Activated naive CD4-positive, alpha-beta T cell treated with anti-CD3 and anti-CD28 coated beads, Interleukin-2, amount 50 U/mL, for 72 hours (primary cell): ENCODE measurements around the gene SVIL. TPM values are rescaled to one million over a fixed set of nuclear protein-coding genes. Genes with fewer than 3 reads are reported as not detected.
"Not testable (repeated sequence)": the region's sequence is repeated elsewhere in the genome, so short reads cannot be mapped to it uniquely, and the experiment has no call there.

Source experiments
- ATAC-seq, 2 donors: fragments of 150-1000 bp; cut with Tn5 transposase; 2 replicates each; pipeline ENCODE4 v1.10.0; 2021; ENCODE audit warnings: mild to moderate bottlenecking in 2 of 2, moderate library complexity in 2 of 2
- DNase-seq, 2 donors: peaks; one replicate each; pipeline ENCODE4 v3.0.0; 2021 to 2022; ENCODE audit warnings: low spot score in 2 of 2
- H3K27ac Mint-ChIP-seq, 2 donors: one replicate each; pipeline ENCODE4 v1.8.0; 2022; ENCODE audit warnings: mild to moderate bottlenecking in 2 of 2, mixed read lengths in 2 of 2
- H3K36me3 Mint-ChIP-seq, 2 donors: one replicate each; pipeline ENCODE4 v1.8.0; 2022; ENCODE audit warnings: mixed read lengths in 2 of 2
- H3K9me3 Mint-ChIP-seq, 2 donors: one replicate each; pipeline ENCODE4 v1.8.0; 2022; ENCODE audit warnings: mixed read lengths in 2 of 2
- total RNA-seq, 2 donors: library from RNA; stranded (reverse); gene quantifications; one replicate each; pipeline ENCODE4 v1.2.3, GENCODE V29; 2022

SVIL gene
- total RNA-seq, 2 donors from 2014 or later: 7.4 to 12.4 TPM

DNA sequence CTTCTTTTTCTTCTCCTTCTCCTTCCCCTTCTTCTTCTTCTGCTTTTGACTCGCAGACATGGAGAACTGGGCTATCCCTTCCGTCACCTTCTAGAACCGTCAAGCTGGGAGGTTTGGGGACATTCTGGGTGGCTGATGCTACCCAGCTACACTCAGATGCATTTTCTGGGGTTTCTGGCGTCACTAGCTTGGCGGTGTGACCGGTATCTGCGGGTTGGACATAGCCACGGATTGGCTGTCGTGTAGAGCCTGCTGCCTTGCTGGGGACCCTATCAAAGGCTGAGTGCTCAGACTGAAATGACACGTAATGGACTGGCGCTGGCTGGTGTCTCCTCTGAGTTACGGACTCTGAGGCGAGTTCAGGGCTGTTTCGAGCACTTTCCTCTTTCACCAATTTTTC, 101.7 kb downstream of the SVIL start:
- no peak overlapping the region for H3K27ac Mint-ChIP-seq
- H3K9me3 Mint-ChIP-seq: no peaks in the 10 kb centered on the region
- DNase-seq (no peak), ATAC-seq (no peak)
- no peaks in the 10 kb centered on the region for H3K36me3 Mint-ChIP-seq

DNA sequence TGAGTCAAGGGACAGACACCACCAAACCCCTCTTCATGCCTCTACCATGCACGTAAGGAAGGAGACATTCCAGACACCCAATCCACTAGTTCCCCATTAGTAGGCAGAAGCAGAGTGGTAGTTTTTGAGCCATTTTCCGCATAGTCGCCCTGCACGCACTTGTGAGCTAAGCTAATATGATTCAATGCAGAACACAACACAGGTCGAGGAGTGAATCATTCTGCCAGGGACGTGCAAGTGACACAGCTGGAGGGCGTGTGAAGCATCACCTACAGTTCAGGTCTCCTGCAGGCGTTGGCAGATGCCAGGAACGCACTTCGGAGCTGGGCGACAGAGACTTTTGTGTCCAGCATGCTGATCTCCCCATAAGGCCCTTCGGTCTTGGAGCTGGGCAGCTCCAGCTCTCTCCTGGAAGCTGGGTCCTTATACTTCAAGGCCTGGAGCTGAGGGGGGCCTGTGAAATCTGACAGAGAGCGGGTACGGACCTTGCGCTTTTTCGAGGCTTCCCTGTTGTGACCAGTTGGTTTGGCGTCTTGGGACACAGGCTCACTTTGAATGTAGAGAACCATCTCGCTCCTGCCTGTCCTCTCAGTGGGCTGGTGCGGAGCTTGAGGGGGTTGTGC, 102.4 kb downstream of the SVIL start:
- no peak for ATAC-seq
- no peak overlapping the region for H3K27ac Mint-ChIP-seq
- no peaks in the 10 kb centered on the region for H3K36me3 Mint-ChIP-seq
- H3K9me3 Mint-ChIP-seq: no peaks in the 10 kb centered on the region
- DNase-seq: no peak

DNA sequence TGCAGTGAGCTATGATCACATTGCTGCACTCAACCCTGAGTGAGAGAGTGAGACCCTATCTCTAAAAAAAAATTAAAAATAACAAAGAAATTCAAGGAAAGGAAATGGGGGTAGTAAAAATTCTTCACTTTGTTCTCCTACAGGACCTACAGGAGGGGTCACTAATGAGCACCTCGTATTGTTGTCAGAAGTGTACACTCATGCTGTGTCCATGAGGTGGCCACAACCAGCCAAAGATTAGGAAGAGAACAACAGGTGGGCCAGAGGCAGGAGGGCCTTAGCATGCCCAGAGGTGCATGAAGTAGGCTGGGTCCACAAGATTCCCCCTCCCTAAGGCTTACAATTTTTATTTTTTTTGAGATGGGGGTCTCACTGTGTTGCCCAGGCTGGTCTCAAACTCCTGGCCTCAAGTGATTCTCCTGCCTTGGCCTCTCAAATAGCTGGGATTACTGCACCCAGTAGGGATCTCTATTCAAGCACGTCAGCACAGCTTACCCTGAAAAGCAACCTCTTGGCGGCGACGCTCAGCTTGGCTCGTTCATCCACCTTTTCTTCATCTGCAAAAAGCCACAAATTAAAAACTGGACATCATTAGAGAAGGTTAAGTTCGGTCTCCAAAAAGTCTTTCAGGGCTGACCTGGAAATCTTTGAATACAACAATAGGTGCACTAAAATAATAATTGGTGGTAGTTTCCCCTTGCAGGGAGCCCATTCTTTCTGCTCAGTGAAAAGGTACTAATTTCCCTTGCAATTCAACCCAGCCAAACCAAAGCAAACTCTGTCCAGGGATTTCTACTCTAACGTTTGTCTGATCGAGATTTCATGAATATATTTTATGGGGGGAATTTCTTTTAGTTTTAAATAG, 104.4 kb downstream of the SVIL start:
- no peak for ATAC-seq
- H3K36me3 Mint-ChIP-seq: no peaks in the 10 kb centered on the region
- H3K27ac Mint-ChIP-seq: no peak overlapping the region

DNA sequence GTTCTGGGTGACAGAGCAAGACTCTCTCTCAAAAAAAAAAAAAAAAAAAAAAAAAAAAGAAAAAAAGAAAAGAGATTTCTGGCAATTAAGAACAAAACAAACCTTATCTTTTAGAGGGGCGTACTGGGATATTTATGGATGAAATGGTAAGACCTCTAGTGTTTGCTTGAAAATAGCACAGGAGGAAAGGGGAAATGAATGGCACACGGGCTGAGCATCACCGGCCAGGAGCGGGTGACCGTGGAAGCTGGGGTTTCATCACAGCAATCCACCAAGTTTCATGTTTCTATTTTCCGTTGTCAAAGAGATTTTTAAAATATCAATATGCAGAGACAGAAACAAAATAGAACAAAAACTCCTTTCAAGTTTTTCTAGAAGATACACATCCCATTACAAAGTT, 105.6 kb downstream of the SVIL start:
- H3K9me3 Mint-ChIP-seq: no peaks in the 10 kb centered on the region
- no peak overlapping the region for H3K27ac Mint-ChIP-seq
- DNase-seq (no peak), ATAC-seq (no peak)
- no peaks in the 10 kb centered on the region for H3K36me3 Mint-ChIP-seq

More for the DNA sequence above, 104.4 kb downstream of the SVIL start:
- no peaks in the 10 kb centered on the region for H3K9me3 Mint-ChIP-seq
- no peak for DNase-seq

DNA sequence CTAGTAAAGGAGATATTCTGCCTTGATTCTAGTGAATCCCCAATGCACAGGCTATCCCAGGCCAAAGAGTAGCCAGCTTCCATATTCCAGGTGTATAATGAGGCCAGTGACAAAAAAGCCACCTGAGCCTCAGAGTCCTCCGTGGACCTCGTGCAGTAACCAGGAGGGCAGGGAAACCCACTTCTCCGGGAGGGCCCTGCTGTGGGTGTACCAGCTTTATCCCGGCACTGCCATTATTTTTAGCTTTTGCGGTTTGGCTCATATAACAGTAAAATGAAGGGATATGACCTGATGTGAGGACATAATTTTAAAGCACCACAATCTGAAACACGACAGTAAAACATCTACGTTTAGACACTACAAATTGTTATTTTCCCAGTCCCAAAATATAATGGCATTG, 109.0 kb downstream of the SVIL start:
- no peak for ATAC-seq
- Mint-ChIP-seq H3K27ac (peak overlapping the region in 1 of 2 donors; percentile 29), H3K9me3 (no peaks in the 10 kb centered on the region), H3K36me3 (peaks cover 0 to 4% of the 10 kb centered on the region in 2 donors)
- no peak for DNase-seq

DNA sequence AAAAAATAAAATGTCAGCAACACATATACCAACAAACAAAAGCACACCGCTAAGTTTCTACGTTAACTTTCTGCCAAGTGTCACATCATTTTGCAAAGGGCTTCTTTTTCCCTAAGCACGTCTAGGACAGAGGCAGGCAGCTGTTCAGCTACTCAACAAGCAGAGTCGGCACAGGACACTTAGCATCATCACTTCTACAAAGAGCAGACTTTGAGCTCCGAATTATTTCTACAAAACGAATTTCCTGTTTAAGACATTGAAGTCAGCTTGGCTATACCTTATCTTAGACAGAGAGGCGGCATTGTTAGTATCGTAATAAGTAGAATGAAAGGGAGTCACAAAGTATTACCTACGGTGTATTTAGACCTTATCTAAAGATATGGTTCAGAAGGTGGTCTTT, 110.1 kb downstream of the SVIL start:
- DNase-seq (no peak), ATAC-seq (no peak)
- H3K27ac Mint-ChIP-seq: no peak overlapping the region
- peaks cover 0 to 4% of the 10 kb centered on the region in 2 donors for H3K36me3 Mint-ChIP-seq
- no peaks in the 10 kb centered on the region for H3K9me3 Mint-ChIP-seq

DNA sequence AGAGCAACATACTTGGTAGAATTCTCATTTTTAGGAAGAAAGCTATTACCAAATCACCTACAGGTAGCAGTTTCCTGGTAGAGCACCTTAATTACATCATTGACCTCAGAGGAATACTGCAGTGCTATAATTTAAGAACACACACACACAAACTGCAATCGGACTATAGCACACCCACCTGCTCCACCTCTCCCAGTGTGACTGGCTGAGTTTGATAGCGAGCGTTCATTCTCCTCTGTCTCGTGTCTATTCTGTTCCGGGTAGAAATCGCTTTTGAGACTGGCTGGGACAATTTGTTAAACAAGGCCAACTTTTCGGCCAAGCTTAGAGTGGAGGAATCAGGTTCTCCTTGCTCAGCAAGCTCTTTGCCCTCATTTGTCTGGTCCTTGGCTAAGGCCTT, 110.5 kb downstream of the SVIL start:
- no peak for ATAC-seq

DNA sequence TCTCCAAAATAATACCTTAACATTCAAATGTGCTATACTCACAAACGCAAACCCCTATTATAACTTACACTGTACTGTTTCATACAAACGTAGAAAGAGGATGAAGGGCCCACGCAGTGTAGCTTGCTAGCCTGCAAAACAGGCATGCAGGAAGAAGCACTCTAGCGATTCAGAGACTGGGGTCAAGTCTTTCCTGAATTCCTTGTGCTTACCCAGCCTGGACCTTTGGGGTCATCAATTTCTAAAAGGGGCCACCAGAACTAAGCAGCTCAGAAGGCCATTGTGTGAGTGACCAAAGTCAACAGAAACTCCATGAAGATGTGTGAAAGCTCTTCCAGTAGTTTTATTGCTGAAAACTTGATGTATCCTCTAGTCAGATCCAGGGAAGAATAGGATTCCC, 111.9 kb downstream of the SVIL start:
- Mint-ChIP-seq H3K36me3 (peaks cover 0 to 4% of the 10 kb centered on the region in 2 donors), H3K9me3 (no peaks in the 10 kb centered on the region), H3K27ac (no peak overlapping the region)
- no peak for DNase-seq
- no peak for ATAC-seq

More for the DNA sequence above, 110.5 kb downstream of the SVIL start:
- no peaks in the 10 kb centered on the region for H3K9me3 Mint-ChIP-seq
- no peak overlapping the region for H3K27ac Mint-ChIP-seq
- no peak for DNase-seq
- H3K36me3 Mint-ChIP-seq: peaks cover 0 to 4% of the 10 kb centered on the region in 2 donors

DNA sequence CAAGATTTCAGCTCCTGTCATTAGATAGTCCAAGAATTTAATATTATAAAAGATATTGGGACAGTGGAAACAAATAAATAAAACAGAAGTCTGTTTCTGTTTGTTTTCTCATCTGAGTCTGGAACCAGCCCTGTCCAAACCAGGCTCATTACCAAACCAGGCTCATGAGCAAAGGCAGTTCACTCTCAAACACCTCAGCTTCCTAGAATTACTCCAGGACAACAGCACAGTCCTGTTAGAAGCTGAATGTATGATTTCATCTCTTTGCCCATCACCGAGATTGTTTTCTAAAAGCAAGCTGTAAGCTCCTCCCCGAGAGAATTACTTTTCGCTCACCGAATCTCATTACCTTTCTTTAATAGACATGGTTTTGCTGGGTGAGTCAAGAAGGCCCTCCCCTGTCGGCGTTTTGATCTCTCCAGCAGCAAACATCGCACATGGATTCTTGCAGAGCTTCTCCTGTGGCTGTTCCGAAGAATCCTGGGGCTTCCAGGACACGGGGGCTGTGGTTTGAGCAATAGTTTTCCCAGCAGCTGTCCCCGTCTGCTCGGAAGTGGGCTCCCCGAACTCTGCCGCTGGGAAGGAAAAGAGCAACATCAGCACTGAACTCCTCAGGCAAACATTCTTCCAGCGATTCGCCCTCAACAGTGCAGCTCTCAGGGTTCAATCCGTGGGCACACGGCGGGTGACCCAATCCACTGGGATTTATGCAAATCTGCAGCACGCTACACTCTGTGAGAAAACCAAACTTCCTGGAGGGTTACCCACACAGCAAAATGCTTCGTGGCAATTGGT, 112.5 kb downstream of the SVIL start:
- no peaks in the 10 kb centered on the region for H3K9me3 Mint-ChIP-seq
- peak overlapping the region in 1 of 2 donors; percentile 52 for H3K27ac Mint-ChIP-seq
- no peak for DNase-seq
- H3K36me3 Mint-ChIP-seq: peaks cover 0 to 4% of the 10 kb centered on the region in 2 donors
- no peak for ATAC-seq

DNA sequence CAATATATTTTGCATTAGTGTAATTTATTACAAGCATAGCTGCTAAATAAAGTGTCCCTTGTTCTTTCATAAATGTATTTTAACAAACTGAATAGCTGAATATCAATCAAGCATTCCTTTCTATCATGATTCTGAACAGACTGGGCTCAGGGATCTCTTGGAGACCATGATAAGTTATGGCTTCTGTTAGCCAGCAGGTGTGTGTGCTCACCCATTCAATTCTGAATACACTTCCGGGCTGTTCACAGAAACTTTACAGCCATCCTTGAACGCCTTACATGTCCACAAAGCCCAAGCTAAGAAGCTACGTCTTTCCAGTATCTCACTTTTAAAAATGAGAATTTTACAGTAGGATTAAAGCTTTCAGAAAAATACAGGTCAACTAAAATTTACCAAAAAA, 115.1 kb downstream of the SVIL start:
- Mint-ChIP-seq H3K9me3 (no peaks in the 10 kb centered on the region), H3K27ac (no peak overlapping the region), H3K36me3 (peaks cover 0 to 4% of the 10 kb centered on the region in 2 donors)
- no peak for ATAC-seq
- DNase-seq: no peak

DNA sequence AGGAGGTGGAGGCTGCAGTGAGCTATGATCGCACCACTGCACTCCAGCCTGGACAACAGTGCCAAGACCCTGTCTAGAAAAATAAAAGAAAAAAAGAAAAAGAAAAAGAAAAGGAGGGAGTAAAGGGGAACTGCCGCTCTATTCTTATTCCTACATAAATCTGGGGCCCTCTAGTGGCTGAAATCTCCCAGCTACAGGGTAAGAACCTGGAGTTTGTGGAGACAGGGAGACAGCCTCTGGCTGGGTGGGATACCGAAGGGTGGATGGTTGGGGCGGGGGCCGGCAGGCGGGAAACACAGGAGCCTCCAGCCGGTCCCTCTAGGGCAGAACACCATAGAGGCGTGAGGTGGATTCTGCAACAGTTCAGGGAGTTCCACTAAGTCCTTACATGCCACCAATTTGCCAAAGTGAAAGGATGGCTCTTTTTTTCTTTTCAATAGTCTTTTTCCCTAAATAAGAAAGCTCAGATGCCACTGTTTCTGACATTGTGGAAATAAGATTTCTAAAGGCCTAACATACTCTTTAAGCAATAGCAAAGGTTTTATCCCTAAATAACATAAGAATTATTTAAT, 117.3 kb downstream of the SVIL start:
- peak in 1 of 2 donors; percentile 11 for DNase-seq
- Mint-ChIP-seq H3K27ac (no peak overlapping the region), H3K9me3 (no peaks in the 10 kb centered on the region), H3K36me3 (peaks cover 0 to under 1% of the 10 kb centered on the region in 2 donors)
- ATAC-seq: no peak

DNA sequence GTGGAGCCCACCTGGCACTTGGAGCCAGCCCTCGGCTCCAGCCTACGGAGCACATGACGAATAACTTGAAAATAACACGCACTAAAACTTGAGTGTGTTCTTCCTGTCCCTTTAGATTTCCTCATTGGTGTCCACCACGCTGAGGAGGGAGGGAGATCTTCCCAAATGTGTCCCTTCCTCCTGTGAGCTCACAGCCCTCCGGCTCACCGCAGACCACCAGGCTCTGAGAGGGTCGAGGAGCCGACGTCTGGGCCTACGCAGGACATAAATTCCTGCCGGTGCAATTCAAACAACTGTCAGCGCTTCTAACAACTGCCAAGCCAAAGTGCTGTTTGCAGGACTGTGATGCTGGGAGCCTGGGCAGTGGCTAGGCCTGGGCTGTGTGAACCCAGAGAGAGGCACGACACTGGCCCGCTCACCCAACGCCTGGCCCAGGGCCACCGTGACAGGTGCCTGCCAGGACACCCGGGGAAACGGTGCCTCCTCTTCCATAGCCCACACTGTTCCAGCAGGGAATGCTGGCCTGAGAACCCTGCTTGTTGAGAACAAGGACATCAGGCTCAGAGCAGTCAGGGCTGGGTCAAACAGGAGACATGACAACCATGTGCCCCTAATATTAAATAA, 118.3 kb downstream of the SVIL start:
- not testable (repeated sequence) for H3K27ac Mint-ChIP-seq, H3K36me3 Mint-ChIP-seq, ATAC-seq, H3K9me3 Mint-ChIP-seq, DNase-seq

DNA sequence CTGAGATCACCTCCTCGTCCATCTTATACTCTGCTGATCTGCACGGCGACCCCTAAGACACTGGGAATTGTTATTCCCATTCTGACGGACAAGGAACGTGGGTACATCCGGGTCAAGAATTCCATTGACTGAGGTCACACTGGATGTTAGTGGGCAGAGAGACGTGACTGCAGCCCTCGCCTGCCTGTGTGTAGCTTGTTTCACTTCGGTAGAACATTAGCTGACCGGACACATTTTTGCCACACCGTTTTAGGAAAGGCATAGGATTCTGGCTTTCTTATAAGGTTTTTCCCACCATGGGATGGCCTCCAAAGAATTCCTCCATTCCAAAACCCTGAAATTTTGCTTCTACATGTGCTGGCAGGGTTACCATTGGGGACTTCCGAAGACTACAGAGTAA, 118.9 kb downstream of the SVIL start:
- H3K9me3 Mint-ChIP-seq, ATAC-seq, H3K27ac Mint-ChIP-seq, H3K36me3 Mint-ChIP-seq, DNase-seq: not testable (repeated sequence)

DNA sequence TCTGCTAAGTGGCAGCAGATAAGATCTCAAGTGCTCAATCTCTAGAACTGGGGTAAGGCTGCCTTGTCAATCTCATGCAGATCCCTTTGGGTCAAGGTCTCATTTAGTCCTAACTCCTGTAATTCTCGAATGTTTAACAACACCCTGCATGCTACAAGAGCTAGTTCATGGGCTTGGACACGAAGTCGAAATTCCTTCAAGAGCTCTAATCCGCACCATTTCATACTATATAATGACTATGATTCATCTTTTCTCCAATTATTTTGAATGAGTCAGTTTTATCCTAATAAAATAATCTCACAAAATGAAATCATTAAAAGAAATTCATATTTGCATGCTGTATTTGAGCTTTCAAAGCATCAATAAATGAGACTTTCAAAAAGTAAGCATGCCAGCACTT, 119.7 kb downstream of the SVIL start:
- H3K27ac Mint-ChIP-seq, ATAC-seq, H3K9me3 Mint-ChIP-seq, H3K36me3 Mint-ChIP-seq, DNase-seq: not testable (repeated sequence)

DNA sequence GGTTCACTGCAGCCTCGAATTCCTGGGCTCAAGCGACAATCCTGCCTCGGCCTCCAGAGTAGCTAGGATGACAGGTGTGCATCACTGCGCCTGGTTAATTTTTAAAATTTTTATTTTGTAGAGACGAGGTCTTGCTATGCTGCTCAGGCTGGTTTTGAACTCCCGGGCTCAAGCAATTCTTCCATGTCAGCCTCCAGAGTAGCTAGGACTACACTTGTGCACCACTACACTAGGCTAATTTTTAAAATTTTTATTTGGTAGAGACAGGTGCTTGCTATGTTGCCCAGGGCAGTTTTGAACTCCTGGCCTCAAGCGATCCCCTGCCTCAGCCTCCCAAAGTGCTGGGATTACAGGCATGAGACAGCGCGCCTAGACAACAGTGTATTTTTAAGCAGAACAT, 120.5 kb downstream of the SVIL start:
- Mint-ChIP-seq H3K27ac (no peak overlapping the region), H3K9me3 (no peaks in the 10 kb centered on the region), H3K36me3 (no peaks in the 10 kb centered on the region)
- ATAC-seq (no peak), DNase-seq (no peak)

DNA sequence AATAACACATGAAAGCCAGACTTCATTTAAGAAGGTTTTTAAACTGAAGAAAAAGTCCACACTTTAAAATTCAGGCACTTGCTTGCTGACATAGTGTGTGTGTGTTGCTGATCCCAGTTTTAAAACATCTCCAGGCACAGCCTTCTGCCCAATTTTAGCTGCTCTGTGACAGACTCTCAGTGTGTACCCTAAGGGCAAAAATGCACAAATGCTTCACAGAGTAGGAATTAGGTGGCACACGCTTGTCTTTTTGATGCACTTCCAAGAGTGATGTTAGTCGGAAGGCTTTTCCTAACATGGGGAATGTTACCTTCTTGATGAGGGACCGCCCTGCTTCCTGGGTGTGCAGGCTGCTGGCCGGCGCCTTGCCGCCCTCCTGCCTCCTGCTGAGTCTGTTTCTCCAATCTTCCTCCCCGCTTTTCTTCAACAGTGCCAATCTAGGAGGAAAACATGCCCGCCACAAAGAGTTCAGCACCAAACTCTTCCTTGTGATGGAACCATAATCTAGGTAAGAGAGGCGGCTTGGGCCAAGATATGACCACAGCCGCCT, 122.3 kb downstream of the SVIL start:
- H3K27ac Mint-ChIP-seq: no peak overlapping the region
- DNase-seq: no peak
- ATAC-seq: no peak
- H3K9me3 Mint-ChIP-seq: no peaks in the 10 kb centered on the region
- H3K36me3 Mint-ChIP-seq: no peaks in the 10 kb centered on the region
